Measurements from ENCODE around the gene TUT1. TPM values are rescaled to one million over a fixed set of nuclear protein-coding genes. Genes with fewer than 3 reads are reported as not detected.

TUT1 gene
- total RNA-seq, 1 experiment from 2014 or later, result 20.7 TPM

DNA sequence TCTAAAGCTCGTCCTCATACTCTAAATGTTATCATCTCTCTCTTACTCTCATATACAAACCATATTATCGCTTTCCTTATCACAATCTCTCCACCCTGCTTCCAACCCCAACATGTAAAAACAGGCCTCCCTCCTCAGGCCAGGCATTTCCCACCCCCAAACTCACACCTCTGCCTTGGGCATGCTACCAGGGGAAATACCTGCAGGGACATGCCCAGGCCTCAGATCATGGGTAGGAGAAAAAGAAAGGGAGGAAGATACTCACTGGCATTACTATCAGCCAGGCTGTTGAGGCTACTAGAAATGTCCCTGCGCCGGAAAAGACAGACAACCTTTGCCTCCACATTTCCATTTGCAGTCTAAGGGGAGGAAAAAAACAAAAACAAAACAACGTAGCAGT lies 8.6 kb upstream of the TUT1 start:
- no peak overlapping the region for H2BK15ac ChIP-seq (ENCODE audit: low read depth, low read length)
- Mint-ChIP-seq H3K36me3 (ENCODE audit: insufficient read depth in 1 of 3, low read depth in 3 of 3) (peaks cover 57 to 68% (median 63%) of the 10 kb centered on the region in 3 experiments), H3K4me3 (peak overlapping the region; percentile 90 to 93), H3K4me1 (peaks cover 39 to 48% of the 10 kb centered on the region in 2 experiments), H3K9me3 (no peaks in the 10 kb centered on the region), H3K27me3 (ENCODE audit: low read depth) (peaks cover 34% of the 10 kb centered on the region), H3K27ac (peak overlapping the region in 2 of 3 experiments; percentile 4 to 36; a peak in 2 of 7 replicates)
- no peak overlapping the region for H3K18ac ChIP-seq (ENCODE audit: insufficient read length, low read depth, low read length)
- H4K8ac ChIP-seq (replicated peaks; ENCODE audit: insufficient read length, low read depth, low read length), result no peak overlapping the region
- no peak for TF ChIP-seq CTCF (conservative IDR thresholded peaks at IDR 0.05)
- no peak overlapping the region for H2BK12ac ChIP-seq (ENCODE audit: insufficient read length, low read depth, low read length)
- no peak overlapping the region for H3T11ph ChIP-seq (ENCODE audit: low read length)
- no peak overlapping the region for H2AFZ ChIP-seq (ENCODE audit: low read length)
- H2AK5ac ChIP-seq (ENCODE audit: insufficient read length, low read length), result no peak overlapping the region
- no peak overlapping the region for H4K5ac ChIP-seq (ENCODE audit: insufficient read length, low read depth, low read length)
- H3K79me2 ChIP-seq (ENCODE audit: insufficient read depth, low read length), result no peaks in the 10 kb centered on the region; the same call in 1 of the 2 replicates
- H3K4me2 ChIP-seq (ENCODE audit: insufficient read depth, insufficient read length, low read length), result peak overlapping the region; percentile 71
- no peak overlapping the region for H3K9ac ChIP-seq (ENCODE audit: extremely low read depth, insufficient read length, low read length)
- WGBS (ENCODE audit: extremely low coverage, insufficient read length, low lambda C conversion rate), result 100% methylated on average over 2 of the region's 5 CpGs
- H3K4me1 ChIP-seq (ENCODE audit: insufficient read depth, low read length), result peaks cover 8% of the 10 kb centered on the region
- H2BK5ac ChIP-seq (ENCODE audit: insufficient read length, low read length), result no peak overlapping the region
- H2BK20ac ChIP-seq (ENCODE audit: low read depth, low read length, poor library complexity, severe bottlenecking), result no peak overlapping the region
- no peak overlapping the region for H3K27ac ChIP-seq (ENCODE audit: insufficient read length, low read depth, low read length)
- H3K79me1 ChIP-seq (ENCODE audit: insufficient read depth, low read depth, low read length, poor library complexity, severe bottlenecking), result no peaks in the 10 kb centered on the region
- peaks cover 12% of the 10 kb centered on the region; the same call in 1 of the 2 replicates for H3K27me3 ChIP-seq (ENCODE audit: insufficient read depth, low read length)
- no peak overlapping the region for H4K91ac ChIP-seq (ENCODE audit: insufficient read length, low read depth, low read length)
- H3K56ac ChIP-seq (ENCODE audit: insufficient read length, low read depth, low read length), result no peak overlapping the region
- DNase-seq, result no peak
- H2BK120ac ChIP-seq (ENCODE audit: low read depth, low read length, poor library complexity, severe bottlenecking), result no peak overlapping the region
- no peaks in the 10 kb centered on the region for H4K20me1 ChIP-seq (ENCODE audit: control insufficient read depth, insufficient read depth, insufficient read length)
- no peak overlapping the region for H3K14ac ChIP-seq (ENCODE audit: insufficient read depth, low read length)
- H3K9me3 ChIP-seq (ENCODE audit: control insufficient read depth, low read depth, low read length), result no peaks in the 10 kb centered on the region
- H3K4ac ChIP-seq (ENCODE audit: low read depth, low read length), result no peak overlapping the region
- H3K23ac ChIP-seq (ENCODE audit: insufficient read length, low read depth, low read length), result no peak overlapping the region
- H3K23me2 ChIP-seq (ENCODE audit: insufficient read length, low read depth, low read length, poor library complexity, severe bottlenecking), result peaks cover 4% of the 10 kb centered on the region

Measured in H9 (cell line).